ELR (cell line): ENCODE measurements around the gene AMDHD2.
A peak's percentile ranks its signal among the peaks of the same experiment; 100 is the strongest.
"Not testable (repeated sequence)": the region's sequence is repeated elsewhere in the genome, so short reads cannot be mapped to it uniquely, and the experiment has no call there.

Source experiments
- DNase-seq: peaks from one replicate; pipeline ENCODE4 v3.0.0-alpha.2; 2015; ENCODE audit warnings: low read depth

The AMDHD2 gene

DNA sequence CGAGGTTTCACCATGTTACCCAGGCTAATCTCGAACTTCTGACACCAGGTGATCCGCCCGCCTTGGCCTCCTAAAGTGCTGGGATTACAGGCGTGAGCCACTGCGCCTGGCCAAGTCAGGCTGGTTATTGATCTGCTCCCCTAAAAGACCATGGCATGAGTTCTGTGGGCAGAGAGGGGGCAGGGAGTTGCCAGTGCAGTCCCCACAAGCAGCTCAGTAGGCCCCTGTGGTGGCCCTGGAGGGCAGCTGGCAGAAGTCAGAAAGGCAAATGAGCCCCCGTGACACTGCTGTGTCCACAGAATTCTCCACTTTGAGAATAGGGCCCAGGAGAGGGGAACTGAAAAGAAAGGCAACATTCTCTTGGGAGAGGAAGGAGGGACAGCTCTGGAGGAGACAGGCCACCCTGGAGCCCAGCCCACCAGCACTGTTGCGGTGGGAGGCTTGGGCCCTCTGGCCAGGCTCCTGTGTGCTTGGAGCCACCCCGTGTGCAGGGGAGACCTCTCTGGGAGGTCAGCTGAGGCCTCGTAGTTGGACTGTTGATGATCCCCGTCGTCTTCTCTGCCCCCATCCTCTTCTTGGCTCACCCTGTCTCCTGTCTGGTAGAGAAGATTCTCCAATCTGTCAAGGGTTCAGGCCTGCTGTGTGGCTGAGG, 2.1 kb upstream of the AMDHD2 start:
- no peak for DNase-seq

GRCh38 chr16:2518823-2519710, 1.1 kb upstream of the AMDHD2 start:
- DNase-seq: no peak

- no peak for DNase-seq
Observed at GRCh38 chr16:2519711-2520080, 475 bp upstream of the AMDHD2 start.

DNA sequence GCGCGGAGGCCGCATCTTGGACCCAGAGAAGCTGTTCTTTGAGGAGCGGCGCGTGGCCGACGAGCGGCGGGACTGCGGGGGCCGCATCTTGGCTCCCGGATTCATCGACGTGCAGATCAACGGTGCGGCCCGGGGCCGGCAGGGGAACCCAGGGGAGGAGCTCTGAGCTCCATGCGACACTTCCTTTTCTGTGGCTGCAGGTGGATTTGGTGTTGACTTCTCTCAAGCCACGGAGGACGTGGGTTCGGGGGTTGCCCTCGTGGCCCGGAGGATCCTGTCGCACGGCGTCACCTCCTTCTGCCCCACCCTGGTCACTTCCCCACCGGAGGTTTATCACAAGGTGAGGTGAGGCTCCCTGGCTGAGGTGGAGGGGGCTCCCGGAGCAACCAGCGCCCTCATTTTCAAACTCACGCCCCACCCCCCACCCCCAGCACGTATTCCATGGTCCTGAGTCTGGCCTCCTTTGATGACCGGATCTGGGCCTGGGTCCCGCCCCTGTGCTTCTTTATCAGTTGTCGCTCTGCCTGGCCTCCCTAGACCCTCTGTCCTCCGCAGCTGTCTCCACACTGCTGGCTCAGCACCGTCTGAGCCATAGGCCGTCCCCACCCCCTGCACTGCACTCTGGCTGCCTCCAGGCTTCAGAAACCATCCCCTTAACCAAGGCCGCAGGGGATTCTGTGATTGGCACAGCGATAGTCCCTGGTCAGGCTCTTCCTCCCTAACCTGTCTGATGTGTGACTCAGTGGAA, 787 bp downstream of the AMDHD2 start:
- peak; percentile 40 for DNase-seq

DNA sequence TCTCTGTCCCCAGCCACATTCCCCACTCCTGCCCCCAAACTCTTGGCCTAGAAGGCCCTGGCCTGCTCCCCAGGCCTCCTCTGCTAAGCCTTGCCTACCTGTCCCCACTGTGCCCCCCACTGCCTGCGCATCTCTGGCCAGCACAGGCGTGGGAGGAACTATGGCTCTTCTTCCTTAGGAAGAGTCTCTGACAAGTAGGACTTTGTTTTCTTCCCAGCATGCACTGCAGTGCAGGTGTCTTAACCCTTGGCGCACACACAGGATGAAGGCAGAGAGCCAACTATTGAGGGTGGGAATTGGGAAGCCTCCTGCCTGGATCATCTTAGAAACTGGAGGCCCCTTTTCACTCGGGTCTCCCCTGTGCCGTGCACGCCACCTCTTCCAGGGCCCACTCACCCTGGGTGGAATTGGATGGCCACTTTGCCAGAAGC, 3.6 kb downstream of the AMDHD2 start:
- no peak for DNase-seq

DNA sequence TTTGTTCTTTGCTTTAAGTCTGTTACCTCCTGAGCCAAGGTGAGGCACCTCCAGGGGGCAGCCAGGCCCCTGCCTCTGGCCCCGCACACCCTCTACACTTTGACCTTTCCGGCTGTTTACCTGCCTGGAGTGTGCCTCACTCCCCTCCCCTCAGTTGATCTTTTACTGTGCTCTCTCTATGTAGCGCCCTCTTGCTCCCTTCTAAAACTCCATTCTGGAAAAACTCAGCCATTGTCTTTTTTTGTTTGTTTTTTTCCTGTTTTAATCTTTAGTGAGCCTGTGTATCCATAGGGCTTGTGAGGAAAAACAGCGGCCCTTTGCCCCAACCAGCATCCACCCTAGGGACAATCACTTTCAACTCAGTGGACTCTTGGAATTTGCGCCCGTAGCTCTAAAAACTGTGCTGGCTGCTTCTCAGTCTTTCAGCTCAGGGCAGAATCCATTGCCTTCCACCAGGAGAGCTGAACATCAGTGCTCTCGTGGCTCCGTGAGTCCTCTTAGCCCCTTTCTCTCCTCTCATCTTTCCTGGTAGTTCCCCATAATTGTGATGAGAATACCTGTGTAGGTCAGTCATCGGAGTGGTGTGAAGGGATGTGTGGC, 4.3 kb downstream of the AMDHD2 start:
- DNase-seq: no peak

GRCh38 chr16:2526135-2526534, 6.0 kb downstream of the AMDHD2 start:
- DNase-seq: no peak

GRCh38 chr16:2527071-2527783, 7.1 kb downstream of the AMDHD2 start:
- DNase-seq: no peak

GRCh38 chr16:2527784-2528100, 7.6 kb downstream of the AMDHD2 start:
- no peak for DNase-seq

DNA sequence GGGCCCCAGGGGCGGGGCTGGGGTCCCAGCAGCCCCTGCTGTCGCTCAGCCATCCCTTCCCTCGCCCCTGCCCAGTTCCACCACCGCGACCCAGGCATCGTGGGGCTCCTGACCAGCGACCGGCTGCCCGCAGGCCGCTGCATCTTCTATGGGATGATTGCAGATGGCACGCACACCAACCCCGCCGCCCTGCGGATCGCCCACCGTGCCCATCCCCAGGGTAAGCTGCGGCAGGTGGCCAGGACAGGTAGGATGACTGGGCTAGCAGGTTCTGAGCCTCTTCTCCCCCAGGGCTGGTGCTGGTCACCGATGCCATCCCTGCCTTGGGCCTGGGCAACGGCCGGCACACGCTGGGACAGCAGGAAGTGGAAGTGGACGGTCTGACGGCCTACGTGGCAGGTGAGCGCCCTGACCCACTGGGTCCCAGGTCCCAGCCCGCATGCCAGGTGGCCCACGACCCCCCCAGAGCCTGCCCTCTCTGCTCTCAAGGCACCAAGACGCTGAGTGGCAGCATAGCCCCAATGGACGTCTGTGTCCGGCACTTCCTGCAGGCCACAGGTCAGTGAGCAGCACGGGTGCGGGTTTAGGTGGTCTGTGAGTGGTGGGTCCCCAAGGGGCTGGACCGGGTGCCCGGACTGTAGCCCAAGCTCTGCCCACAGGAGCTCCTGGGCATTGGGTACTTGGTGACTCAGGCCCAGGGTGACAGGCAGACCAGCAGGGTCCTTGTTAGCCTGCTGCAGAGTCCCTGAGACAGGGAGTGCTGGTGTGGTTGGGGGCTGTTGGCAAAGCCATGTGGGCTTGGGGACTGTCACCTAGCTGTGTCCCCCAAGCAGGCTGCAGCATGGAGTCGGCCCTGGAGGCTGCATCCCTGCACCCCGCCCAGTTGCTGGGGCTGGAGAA, 8.2 kb downstream of the AMDHD2 start:
- DNase-seq: no peak

GRCh38 chr16:2529061-2529931, 9.1 kb downstream of the AMDHD2 start:
- peak; percentile 46 for DNase-seq

GRCh38 chr16:2529961-2530628, 9.9 kb downstream of the AMDHD2 start:
- no peak for DNase-seq

GRCh38 chr16:2530629-2531318, 10.6 kb downstream of the AMDHD2 start:
- DNase-seq: no peak

DNA sequence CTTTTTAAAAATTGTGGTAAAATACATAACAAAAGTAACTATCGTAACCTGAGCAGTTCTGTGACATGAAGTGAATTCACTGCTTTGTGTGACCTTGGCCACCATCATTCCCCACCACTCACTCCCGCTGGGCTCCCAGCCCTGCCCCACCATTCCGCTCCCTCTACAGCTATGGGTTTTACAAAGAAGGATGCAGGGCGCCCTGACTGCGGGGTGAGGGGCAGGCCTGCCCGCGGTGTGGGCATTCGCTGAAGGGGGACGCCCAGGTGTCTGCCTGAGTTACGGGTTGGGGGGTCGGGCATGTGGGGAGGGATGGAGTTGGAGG, 11.2 kb downstream of the AMDHD2 start, which contains the start of gene CEMP1:
CEMP1 (minus strand) TSS at position 38 of the 325 bp plus-strand sequence. CDS start 335 bp downstream, outside the sequence.
- DNase-seq: no peak

- peak; percentile 97 for DNase-seq
Observed at GRCh38 chr16:2531696-2532493, 11.7 kb downstream of the AMDHD2 start.

GRCh38 chr16:2532494-2533141, 12.4 kb downstream of the AMDHD2 start:
- DNase-seq: peak; percentile 37

GRCh38 chr16:2533142-2533755, 13.1 kb downstream of the AMDHD2 start:
- DNase-seq: not testable (repeated sequence)
